ENCODE data around the gene PPFIBP1. TPM values are rescaled to one million over a fixed set of nuclear protein-coding genes. Genes with fewer than 3 reads are reported as not detected.

Gene PPFIBP1
- total and polyA plus RNA-seq, 2 of the 8 experiments (the other 6 are each of a cell fraction or from before 2014, with no cell fraction given), result 7.7 to 31.3 TPM

GRCh38 chr12:27560126-27560525, 36.1 kb downstream of the PPFIBP1 start:
- Histone ChIP-seq H3K23me2 (ENCODE audit: low read depth, low read length) (no peaks in the 10 kb centered on the region), H2BK20ac (ENCODE audit: low read length) (no peak overlapping the region), H2BK15ac (ENCODE audit: low read length) (no peak overlapping the region), H3K9ac (replicated peaks in 1 of 4; ENCODE audit: extremely low read depth in 1 of 4, low read depth in 3 of 4, low read length in 3 of 4) (no peak overlapping the region), H4K20me1 (replicated peaks in 1 of 2; ENCODE audit: control insufficient read depth in 1 of 2, insufficient read depth in 2 of 2, low read length in 2 of 2) (no peaks in the 10 kb centered on the region), H2BK12ac (ENCODE audit: low read depth, low read length) (no peak overlapping the region), H3K4ac (replicated peaks; ENCODE audit: insufficient read length, low read depth, low read length) (no peak overlapping the region), H4K8ac (ENCODE audit: extremely low read depth, insufficient read depth, low read length) (no peak overlapping the region), H4K5ac (ENCODE audit: insufficient read length, low read depth, low read length) (no peak overlapping the region), H3K36me3 (ENCODE audit: control insufficient read depth in 2 of 4, insufficient read depth in 4 of 4, low read length in 3 of 4) (no peaks in the 10 kb centered on the region), H4K91ac (replicated peaks; ENCODE audit: insufficient read length, low read length) (no peak overlapping the region), H2AK5ac (ENCODE audit: low read depth, low read length) (no peak overlapping the region), H3K79me2 (ENCODE audit: control insufficient read depth in 1 of 2, insufficient read depth in 2 of 2, low read length in 2 of 2) (peaks cover 0 to 3% of the 10 kb centered on the region in 2 experiments; a peak in 1 of 4 replicates), H3K9me3 (ENCODE audit: insufficient read depth in 2 of 2, low read depth in 1 of 2, low read length in 1 of 2) (no peaks in the 10 kb centered on the region), H2BK5ac (ENCODE audit: low read depth, low read length) (no peak overlapping the region), H3K18ac (ENCODE audit: extremely low read depth, low read length) (no peak overlapping the region), H3K14ac (ENCODE audit: insufficient read length) (no peak overlapping the region), H3K27ac (ENCODE audit: low read depth, low read length) (no peak overlapping the region), H3K4me2 (ENCODE audit: insufficient read depth in 1 of 2, low read depth in 2 of 2, low read length in 2 of 2) (no peak overlapping the region), H3K4me1 (replicated peaks in 1 of 4; ENCODE audit: control insufficient read depth in 3 of 4, insufficient read depth in 4 of 4, low read length in 3 of 4) (peaks cover 0 to 4% (median 3%) of the 10 kb centered on the region in 4 experiments; a peak in 3 of 7 replicates), H2BK120ac (replicated peaks; ENCODE audit: low read depth, low read length) (no peak overlapping the region), H3K23ac (ENCODE audit: insufficient read length) (peak overlapping the region; percentile 15), H3K79me1 (ENCODE audit: low read depth, low read length) (no peaks in the 10 kb centered on the region), H3K27me3 (replicated peaks in 1 of 4; ENCODE audit: control insufficient read depth in 3 of 4, extremely low read depth in 1 of 4, insufficient read depth in 3 of 4, low read length in 3 of 4) (no peaks in the 10 kb centered on the region), H2AFZ (ENCODE audit: low read length) (no peak overlapping the region), H3K4me3 (ENCODE audit: extremely low read depth in 1 of 4, insufficient read depth in 2 of 4, low read depth in 3 of 4, low read length in 4 of 4) (no peak overlapping the region), H3K56ac (replicated peaks; ENCODE audit: insufficient read length, low read depth, low read length) (no peak overlapping the region)
- no peak for FAIRE-seq
- CTCF ChIA-PET (ENCODE audit: partially characterized antibody), result interaction anchor here (1.1 to 1.2 kb wide), 2 partner anchors 21 to 36 kb away, joined by 3 to 4 read pairs; partner anchors contain the start of gene PPFIBP1
- no peak for DNase-seq (ENCODE audit: low read depth in 1 of 2, low spot score in 2 of 2)
- WGBS, 2 experiments (ENCODE audit: extremely low coverage in 1 of 2, insufficient coverage in 1 of 2, insufficient read length in 1 of 2, insufficient replicate concordance in 2 of 2, low coverage in 1 of 2, low lambda C conversion rate in 2 of 2, missing lambda C conversion rate in 1 of 2), result 81% methylated on average over 2 of the region's 2 CpGs; no CpG with 5 or more reads in 1 of the 2 experiments
- POLR2A ChIA-PET (ENCODE audit: partially characterized antibody), result interaction anchor here (0.6 kb wide), 1 partner anchor 36 kb away, joined by 3 read pairs; the partner anchor contains the start of gene PPFIBP1
- TF ChIP-seq TAF1 (IDR thresholded peaks at IDR 0.05; ENCODE audit: low read depth, low read length) (no peak), CBX5 (IDR thresholded peaks at IDR 0.05; ENCODE audit: low read depth, low read length) (no peak), BCL11A (IDR thresholded peaks at IDR 0.05; ENCODE audit: low read depth in 2 of 2, low read length in 2 of 2) (no peak), TBP (IDR thresholded peaks at IDR 0.05; ENCODE audit: low read depth, low read length) (no peak), CEBPB (IDR thresholded peaks at IDR 0.05; ENCODE audit: low read depth, low read length) (no peak), RAD21 (IDR thresholded peaks at IDR 0.05 in 1 of 2, conservative IDR thresholded peaks at IDR 0.05 in 1 of 2; ENCODE audit: low read depth in 2 of 2, low read length in 2 of 2) (no peak), ATF2 (IDR thresholded peaks at IDR 0.05; ENCODE audit: low read length) (no peak), CHD2 (IDR thresholded peaks at IDR 0.05; ENCODE audit: low read length) (no peak), SIRT6 (IDR thresholded peaks at IDR 0.05; ENCODE audit: low read length) (no peak), EGR1 (IDR thresholded peaks at IDR 0.05; ENCODE audit: borderline replicate concordance, low read depth, low read length) (no peak), USF2 (IDR thresholded peaks at IDR 0.05; ENCODE audit: low read length) (no peak), TCF12 (IDR thresholded peaks at IDR 0.05; ENCODE audit: low read depth, low read length) (no peak)

All from H1 (cell line).